H9 (cell line): ENCODE data around the gene CCS. TPM values are rescaled to one million over a fixed set of nuclear protein-coding genes. Genes with fewer than 3 reads are reported as not detected.

Experiments
- DNase-seq: peaks from one replicate; pipeline ENCODE4 v3.0.0-alpha.2; 2017
- H2AFZ ChIP-seq: one replicate; pipeline ENCODE4 v1.6.1; 2013; ENCODE audit warnings: mild to moderate bottlenecking, low read length, control low read depth, moderate library complexity
- H2AK5ac ChIP-seq: 2 replicates; pipeline ENCODE4 v1.6.1; 2013; ENCODE audit warnings: low read length, control low read depth, mixed read lengths; ENCODE audit not compliant: insufficient read length
- H2BK120ac ChIP-seq: one replicate; pipeline ENCODE4 v1.6.1; 2013; ENCODE audit warnings: low read depth, mild to moderate bottlenecking, low read length, control low read depth, inconsistent platforms; ENCODE audit not compliant: poor library complexity, severe bottlenecking
- H2BK12ac ChIP-seq: 2 replicates; pipeline ENCODE4 v1.6.1; 2013; ENCODE audit warnings: low read length, control low read depth, mixed read lengths, low read depth; ENCODE audit not compliant: insufficient read length
- H2BK15ac ChIP-seq: 2 replicates; pipeline ENCODE4 v1.6.1; 2013; ENCODE audit warnings: low read depth, low read length, control low read depth
- H2BK20ac ChIP-seq: one replicate; pipeline ENCODE4 v1.6.1; 2013; ENCODE audit warnings: low read depth, mild to moderate bottlenecking, low read length, control low read depth, inconsistent platforms; ENCODE audit not compliant: poor library complexity, severe bottlenecking
- H2BK5ac ChIP-seq: 2 replicates; pipeline ENCODE4 v1.6.1; 2013; ENCODE audit warnings: low read length, control low read depth, mixed read lengths; ENCODE audit not compliant: insufficient read length
- H3K14ac ChIP-seq: 2 replicates; pipeline ENCODE4 v1.6.1; 2013; ENCODE audit warnings: low read length, control low read depth; ENCODE audit not compliant: insufficient read depth
- H3K18ac ChIP-seq: 2 replicates; pipeline ENCODE4 v1.6.1; 2013; ENCODE audit warnings: low read depth, mild to moderate bottlenecking, mixed read lengths, low read length, control low read depth; ENCODE audit not compliant: insufficient read length
- H3K23ac ChIP-seq: 2 replicates; pipeline ENCODE4 v1.6.1; 2013; ENCODE audit warnings: low read length, control low read depth, mixed read lengths, low read depth; ENCODE audit not compliant: insufficient read length
- H3K23me2 ChIP-seq: 2 replicates; pipeline ENCODE4 v1.6.1; 2013; ENCODE audit warnings: low read depth, mild to moderate bottlenecking, mixed read lengths, low read length, control low read depth; ENCODE audit not compliant: insufficient read length, poor library complexity, severe bottlenecking
- H3K27ac ChIP-seq: 2 replicates; pipeline ENCODE4 v1.5.1; 2013; ENCODE audit warnings: low read length, control low read depth, mixed read lengths, low read depth; ENCODE audit not compliant: insufficient read length
- H3K27me3 ChIP-seq: 2 replicates; pipeline ENCODE4 v1.6.1; 2013; ENCODE audit warnings: low read length, control low read depth, inconsistent platforms; ENCODE audit not compliant: insufficient read depth
- H3K4ac ChIP-seq: 2 replicates; pipeline ENCODE4 v1.6.1; 2013; ENCODE audit warnings: low read depth, mild to moderate bottlenecking, control low read depth, inconsistent platforms, low read length, moderate library complexity
- H3K4me1 ChIP-seq: 2 replicates; pipeline ENCODE4 v1.6.1; 2013; ENCODE audit warnings: low read length, control low read depth, inconsistent platforms; ENCODE audit not compliant: insufficient read depth
- H3K4me2 ChIP-seq: 2 replicates; pipeline ENCODE4 v1.6.1; 2013; ENCODE audit warnings: low read length, control low read depth, mixed read lengths; ENCODE audit not compliant: insufficient read length, insufficient read depth
- H3K56ac ChIP-seq: 2 replicates; pipeline ENCODE4 v1.6.1; 2013; ENCODE audit warnings: low read depth, mild to moderate bottlenecking, mixed read lengths, low read length, control low read depth; ENCODE audit not compliant: insufficient read length
- H3K79me1 ChIP-seq: 2 replicates; pipeline ENCODE4 v1.6.1; 2013; ENCODE audit warnings: low read depth, mild to moderate bottlenecking, moderate library complexity, low read length, control low read depth, inconsistent platforms; ENCODE audit not compliant: insufficient read depth, poor library complexity, severe bottlenecking
- H3K79me2 ChIP-seq: 2 replicates; pipeline ENCODE4 v1.6.1; 2013; ENCODE audit warnings: low read length, control low read depth, inconsistent platforms; ENCODE audit not compliant: insufficient read depth
- H3K9ac ChIP-seq: 2 replicates; pipeline ENCODE4 v1.6.1; 2013; ENCODE audit warnings: low read length, control low read depth, mixed read lengths; ENCODE audit not compliant: insufficient read length; ENCODE audit errors: extremely low read depth
- H3K9me3 ChIP-seq: one replicate; pipeline ENCODE4 v1.6.1; 2013; ENCODE audit warnings: low read depth, low read length, inconsistent platforms; ENCODE audit not compliant: control insufficient read depth
- H3T11ph ChIP-seq: one replicate; pipeline ENCODE4 v1.6.1; 2013; ENCODE audit warnings: mild to moderate bottlenecking, low read length, control low read depth, inconsistent platforms
- H4K20me1 ChIP-seq: one replicate; pipeline ENCODE4 v1.6.1; 2013; ENCODE audit not compliant: control insufficient read depth, insufficient read length, insufficient read depth
- H4K5ac ChIP-seq: 2 replicates; pipeline ENCODE4 v1.6.1; 2013; ENCODE audit warnings: low read depth, mild to moderate bottlenecking, mixed read lengths, low read length, control low read depth; ENCODE audit not compliant: insufficient read length
- H4K8ac ChIP-seq: replicated peaks from 2 replicates; pipeline ENCODE4 v1.6.1; 2013; ENCODE audit warnings: low read length, control low read depth, mixed read lengths, low read depth; ENCODE audit not compliant: insufficient read length
- H4K91ac ChIP-seq: 2 replicates; pipeline ENCODE4 v1.6.1; 2013; ENCODE audit warnings: low read depth, mild to moderate bottlenecking, moderate library complexity, mixed read lengths, low read length, control low read depth; ENCODE audit not compliant: insufficient read length
- H3K27ac Mint-ChIP-seq, 3 experiments: 2 replicates in 2 of 3; 3 replicates in 1 of 3; pipeline ENCODE4 v1.8.0; 2020 to 2021; ENCODE audit warnings: mixed read lengths in 3 of 3, mild to moderate bottlenecking in 1 of 3, moderate library complexity in 1 of 3
- H3K27me3 Mint-ChIP-seq: 2 replicates; pipeline ENCODE4 v1.8.0; 2021; ENCODE audit warnings: low read depth, mild to moderate bottlenecking, moderate library complexity, mixed read lengths
- H3K36me3 Mint-ChIP-seq, 3 experiments: 2 replicates in 2 of 3; 3 replicates in 1 of 3; pipeline ENCODE4 v1.8.0; 2020 to 2021; ENCODE audit warnings: low read depth in 3 of 3, mixed read lengths in 3 of 3; ENCODE audit not compliant: insufficient read depth in 1 of 3
- H3K4me1 Mint-ChIP-seq, 2 experiments: 2 replicates each; pipeline ENCODE4 v1.8.0; 2020; ENCODE audit warnings: mixed read lengths in 2 of 2
- H3K4me3 Mint-ChIP-seq, 2 experiments: 2 replicates in 1 of 2; 3 replicates in 1 of 2; pipeline ENCODE4 v1.8.0; 2020 to 2021; ENCODE audit warnings: mild to moderate bottlenecking in 2 of 2, mixed read lengths in 2 of 2, moderate library complexity in 1 of 2
- H3K9me3 Mint-ChIP-seq, 2 experiments: 2 replicates in 1 of 2; 3 replicates in 1 of 2; pipeline ENCODE4 v1.8.0; 2020; ENCODE audit warnings: mild to moderate bottlenecking in 2 of 2, mixed read lengths in 2 of 2, moderate library complexity in 1 of 2
- WGBS: extraction: QIAGEN DNeasy Blood & Tissue Kit; methylation state at CpG from one replicate; pipeline ENCODE4 v1.1.7; 2013; ENCODE audit warnings: missing lambda C conversion rate, low lambda C conversion rate, mixed read lengths; ENCODE audit not compliant: insufficient read length; ENCODE audit errors: extremely low coverage; 5-methylcytosine and 5-hydroxymethylcytosine counted together
- total RNA-seq: library from RNA; stranded (reverse); gene quantifications from 2 replicates; pipeline ENCODE4 v1.2.1, GENCODE V29; 2021
- TF ChIP-seq, protein P1 (sequence below): fragments of 200-600 bp; sonication (generic); conservative IDR thresholded peaks from 3 replicates; pipeline ENCODE4 v1.8.0; 2021; ENCODE audit warnings: antibody characterized with exemption, mild to moderate bottlenecking

Gene CCS
- total RNA-seq, 1 experiment from 2014 or later: 61.1 TPM

DNA sequence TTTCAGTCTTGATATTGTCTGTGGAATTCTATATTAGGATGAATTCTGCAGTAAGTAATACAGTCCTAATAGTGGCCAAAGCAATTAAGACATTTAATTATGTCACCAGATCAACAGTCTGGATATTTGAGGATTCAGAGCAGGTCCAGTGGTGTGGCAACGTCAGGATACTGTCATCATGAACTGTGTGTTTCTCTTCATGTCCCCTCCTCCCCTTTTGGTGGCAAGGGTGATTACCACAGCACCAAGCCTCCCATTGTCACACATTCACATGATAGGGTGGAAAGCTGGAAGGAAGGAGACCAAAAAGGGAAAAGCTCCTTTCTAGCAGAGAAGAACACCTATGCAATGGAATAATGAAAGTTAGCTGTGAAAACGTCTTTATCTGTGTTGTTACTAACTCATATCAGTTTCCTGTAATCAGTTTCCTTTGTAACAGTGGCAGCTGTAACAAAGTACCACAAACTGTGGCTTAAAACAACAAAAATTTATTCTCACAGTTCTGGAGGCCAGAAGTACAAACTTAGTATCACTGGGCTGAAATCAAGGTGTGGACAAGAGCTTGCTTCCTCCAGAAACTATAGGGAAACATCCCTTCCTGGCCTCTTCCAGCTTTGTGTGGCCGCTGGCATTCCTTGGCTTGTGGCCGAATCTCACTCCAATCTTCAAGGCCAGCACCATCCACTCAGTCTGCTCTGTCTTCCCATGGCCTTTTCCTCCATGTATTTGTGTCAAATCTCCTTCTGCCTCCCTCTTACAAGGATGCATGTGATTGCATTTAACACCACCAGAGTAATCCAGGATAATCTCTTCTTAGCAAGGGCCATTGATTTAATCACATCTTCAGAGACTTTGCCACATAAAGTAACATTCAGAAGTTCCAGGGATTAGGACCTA is 17.0 kb downstream of the CCS start:
- Histone ChIP-seq H2AFZ (no peak overlapping the region), H4K20me1 (no peaks in the 10 kb centered on the region), H3K4me2 (no peak overlapping the region), H3K14ac (no peak overlapping the region), H2BK12ac (no peak overlapping the region), H3K79me2 (no peaks in the 10 kb centered on the region), H3K79me1 (no peaks in the 10 kb centered on the region), H2BK15ac (no peak overlapping the region), H3K9me3 (no peaks in the 10 kb centered on the region), H2AK5ac (no peak overlapping the region), H2BK20ac (no peak overlapping the region), H3K9ac (no peak overlapping the region), H2BK120ac (no peak overlapping the region), H4K91ac (no peak overlapping the region), H3K56ac (no peak overlapping the region), H3T11ph (no peak overlapping the region), H3K4ac (no peak overlapping the region), H4K5ac (no peak overlapping the region), H3K4me1 (no peaks in the 10 kb centered on the region), H3K18ac (no peak overlapping the region), H3K27me3 (no peaks in the 10 kb centered on the region), H3K27ac (no peak overlapping the region), H3K23me2 (no peaks in the 10 kb centered on the region), H3K23ac (no peak overlapping the region), H4K8ac (no peak overlapping the region), H2BK5ac (no peak overlapping the region)
- Mint-ChIP-seq H3K36me3 (peaks cover 0 to 35% (median 28%) of the 10 kb centered on the region in 3 experiments; a peak in 6 of 7 replicates), H3K9me3 (peaks cover 0 to 3% of the 10 kb centered on the region in 2 experiments; a peak in 2 of 5 replicates), H3K27ac (no peak overlapping the region), H3K4me3 (no peak overlapping the region), H3K27me3 (no peaks in the 10 kb centered on the region), H3K4me1 (no peaks in the 10 kb centered on the region)
- DNase-seq: no peak
- TF ChIP-seq, protein P1, sequence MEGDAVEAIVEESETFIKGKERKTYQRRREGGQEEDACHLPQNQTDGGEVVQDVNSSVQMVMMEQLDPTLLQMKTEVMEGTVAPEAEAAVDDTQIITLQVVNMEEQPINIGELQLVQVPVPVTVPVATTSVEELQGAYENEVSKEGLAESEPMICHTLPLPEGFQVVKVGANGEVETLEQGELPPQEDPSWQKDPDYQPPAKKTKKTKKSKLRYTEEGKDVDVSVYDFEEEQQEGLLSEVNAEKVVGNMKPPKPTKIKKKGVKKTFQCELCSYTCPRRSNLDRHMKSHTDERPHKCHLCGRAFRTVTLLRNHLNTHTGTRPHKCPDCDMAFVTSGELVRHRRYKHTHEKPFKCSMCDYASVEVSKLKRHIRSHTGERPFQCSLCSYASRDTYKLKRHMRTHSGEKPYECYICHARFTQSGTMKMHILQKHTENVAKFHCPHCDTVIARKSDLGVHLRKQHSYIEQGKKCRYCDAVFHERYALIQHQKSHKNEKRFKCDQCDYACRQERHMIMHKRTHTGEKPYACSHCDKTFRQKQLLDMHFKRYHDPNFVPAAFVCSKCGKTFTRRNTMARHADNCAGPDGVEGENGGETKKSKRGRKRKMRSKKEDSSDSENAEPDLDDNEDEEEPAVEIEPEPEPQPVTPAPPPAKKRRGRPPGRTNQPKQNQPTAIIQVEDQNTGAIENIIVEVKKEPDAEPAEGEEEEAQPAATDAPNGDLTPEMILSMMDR: no peak
- WGBS: no CpG with 5 or more reads among the region's 4 CpGs
